MM.1S (cell line): ENCODE results near the gene PTPN12.

ENCODE experiments used
- DNase-seq: peaks from one replicate; pipeline ENCODE4 v3.0.0-alpha.2; 2015
- H2AFZ ChIP-seq: fragments of 300-600 bp; sonication (generic); 2 replicates; pipeline ENCODE4 v1.6.0; 2016; ENCODE audit warnings: antibody characterized with exemption, low read length
- H3F3A ChIP-seq: fragments of 300-600 bp; sonication (generic); 2 replicates; pipeline ENCODE4 v1.6.1; 2016; ENCODE audit warnings: mild to moderate bottlenecking, antibody characterized with exemption, low read length, moderate library complexity, mixed read lengths; ENCODE audit not compliant: insufficient read depth
- H3K27ac ChIP-seq: fragments of 300-600 bp; sonication (generic); 2 replicates; pipeline ENCODE4 v1.5.1; 2016; ENCODE audit warnings: mild to moderate bottlenecking, low read length
- H3K27me3 ChIP-seq: fragments of 300-600 bp; sonication (generic); replicated peaks from 2 replicates; pipeline ENCODE4 v1.6.0; 2016; ENCODE audit warnings: low read length; ENCODE audit not compliant: insufficient read depth
- H3K36me3 ChIP-seq: fragments of 300-600 bp; sonication (generic); replicated peaks from 2 replicates; pipeline ENCODE4 v1.6.1; 2016; ENCODE audit warnings: mild to moderate bottlenecking, low read length, mixed read lengths; ENCODE audit not compliant: insufficient read depth
- H3K4me1 ChIP-seq: fragments of 300-600 bp; sonication (generic); 2 replicates; pipeline ENCODE4 v1.6.1; 2016; ENCODE audit warnings: low read length, mixed read lengths
- H3K4me2 ChIP-seq: fragments of 300-600 bp; sonication (generic); 2 replicates; pipeline ENCODE4 v1.6.0; 2016; ENCODE audit warnings: low read depth, low read length
- H3K4me3 ChIP-seq: fragments of 300-600 bp; sonication (generic); 2 replicates; pipeline ENCODE4 v1.5.1; 2016; ENCODE audit warnings: low read length, mixed read lengths
- H3K79me2 ChIP-seq: fragments of 300-600 bp; sonication (generic); 2 replicates; pipeline ENCODE4 v1.6.1; 2016; ENCODE audit warnings: mixed run types, low read length, mixed read lengths
- H3K9ac ChIP-seq: fragments of 300-600 bp; sonication (generic); 2 replicates; pipeline ENCODE4 v1.6.1; 2016; ENCODE audit warnings: low read length, mixed read lengths
- H3K9me2 ChIP-seq: fragments of 300-600 bp; sonication (generic); replicated peaks from 2 replicates; pipeline ENCODE4 v1.6.1; 2016; ENCODE audit warnings: mild to moderate bottlenecking, low read length, mixed read lengths; ENCODE audit not compliant: insufficient read depth
- H3K9me3 ChIP-seq: fragments of 300-600 bp; sonication (generic); replicated peaks from 2 replicates; pipeline ENCODE4 v1.6.1; 2016; ENCODE audit warnings: mild to moderate bottlenecking, low read length, mixed read lengths; ENCODE audit not compliant: insufficient read depth
- H4K20me1 ChIP-seq: fragments of 300-600 bp; sonication (generic); 2 replicates; pipeline ENCODE4 v1.6.1; 2016; ENCODE audit warnings: mild to moderate bottlenecking, low read length, moderate library complexity, mixed read lengths; ENCODE audit not compliant: insufficient read depth
- CTCF ChIP-seq: fragments of 300-600 bp; sonication (generic); IDR thresholded peaks from 2 replicates; pipeline ENCODE4 v1.5.1; 2016; ENCODE audit warnings: antibody characterized with exemption, low read length, mixed read lengths
- EZH2 ChIP-seq: fragments of 300-600 bp; sonication (generic); optimal IDR thresholded peaks from 2 replicates; pipeline ENCODE3; 2017; ENCODE audit warnings: low read depth, mild to moderate bottlenecking, antibody characterized with exemption, low read length, mixed read lengths
- EZH2phosphoT487 ChIP-seq: fragments of 300-600 bp; sonication (generic); IDR thresholded peaks from 2 replicates; pipeline ENCODE4 v1.6.1; 2018; ENCODE audit warnings: antibody characterized with exemption, low read length

The PTPN12 gene

GRCh38 chr7:77674878-77675277 lies 137.8 kb downstream of the PTPN12 start:
- no peak overlapping the region for H3K4me2 ChIP-seq
- no peaks in the 10 kb centered on the region for H4K20me1 ChIP-seq
- no peaks in the 10 kb centered on the region for H3K36me3 ChIP-seq
- H3K4me1 ChIP-seq, result no peaks in the 10 kb centered on the region
- no peak overlapping the region for H3K9ac ChIP-seq
- H3F3A ChIP-seq, result no peaks in the 10 kb centered on the region
- no peak for DNase-seq
- H3K9me2 ChIP-seq, result no peaks in the 10 kb centered on the region
- no peak overlapping the region for H3K4me3 ChIP-seq
- no peak overlapping the region for H3K27ac ChIP-seq
- H3K27me3 ChIP-seq, result no peaks in the 10 kb centered on the region
- H3K79me2 ChIP-seq, result no peaks in the 10 kb centered on the region
- H2AFZ ChIP-seq, result no peak overlapping the region
- TF ChIP-seq EZH2, result no peak
- TF ChIP-seq EZH2phosphoT487, result no peak
- no peak for TF ChIP-seq CTCF
- H3K9me3 ChIP-seq, result no peaks in the 10 kb centered on the region

GRCh38 chr7:77679608-77680007 lies 142.5 kb downstream of the PTPN12 start:
- Histone ChIP-seq H3K36me3 (no peaks in the 10 kb centered on the region), H3F3A (no peaks in the 10 kb centered on the region), H3K4me2 (no peak overlapping the region), H4K20me1 (no peaks in the 10 kb centered on the region), H3K9me3 (no peaks in the 10 kb centered on the region), H3K4me3 (no peak overlapping the region), H3K9ac (no peak overlapping the region), H3K79me2 (no peaks in the 10 kb centered on the region), H2AFZ (no peak overlapping the region), H3K27ac (no peak overlapping the region), H3K9me2 (no peaks in the 10 kb centered on the region), H3K4me1 (no peaks in the 10 kb centered on the region), H3K27me3 (no peaks in the 10 kb centered on the region)
- no peak for DNase-seq
- no peak for TF ChIP-seq EZH2
- TF ChIP-seq EZH2phosphoT487, result no peak
- TF ChIP-seq CTCF, result no peak

GRCh38 chr7:77680266-77680665 lies 143.2 kb downstream of the PTPN12 start:
- H3K36me3 ChIP-seq, result no peaks in the 10 kb centered on the region
- no peaks in the 10 kb centered on the region for H3K9me2 ChIP-seq
- no peak for DNase-seq
- no peak for TF ChIP-seq CTCF
- no peak for TF ChIP-seq EZH2phosphoT487
- no peak for TF ChIP-seq EZH2
- no peak overlapping the region for H2AFZ ChIP-seq
- H4K20me1 ChIP-seq, result no peaks in the 10 kb centered on the region
- no peak overlapping the region for H3K27ac ChIP-seq
- no peak overlapping the region for H3K4me3 ChIP-seq
- no peak overlapping the region for H3K9ac ChIP-seq
- H3K4me2 ChIP-seq, result no peak overlapping the region
- H3F3A ChIP-seq, result no peaks in the 10 kb centered on the region
- H3K9me3 ChIP-seq, result no peaks in the 10 kb centered on the region
- H3K79me2 ChIP-seq, result no peaks in the 10 kb centered on the region
- no peaks in the 10 kb centered on the region for H3K27me3 ChIP-seq
- H3K4me1 ChIP-seq, result 0 out of 2 replicates have a peak, but pooled peaks cover 3% of the 10 kb centered on the region
